NK-92 (cell line): ENCODE results near the gene PFN3.
"Not testable (repeated sequence)": the region's sequence is repeated elsewhere in the genome, so short reads cannot be mapped to it uniquely, and the experiment has no call there.

Source experiments
- DNase-seq: peaks from one replicate; lab custom pipeline; 2025; ENCODE audit not compliant: unreplicated experiment; lab: John Stamatoyannopoulos, UW

PFN3 gene

DNA sequence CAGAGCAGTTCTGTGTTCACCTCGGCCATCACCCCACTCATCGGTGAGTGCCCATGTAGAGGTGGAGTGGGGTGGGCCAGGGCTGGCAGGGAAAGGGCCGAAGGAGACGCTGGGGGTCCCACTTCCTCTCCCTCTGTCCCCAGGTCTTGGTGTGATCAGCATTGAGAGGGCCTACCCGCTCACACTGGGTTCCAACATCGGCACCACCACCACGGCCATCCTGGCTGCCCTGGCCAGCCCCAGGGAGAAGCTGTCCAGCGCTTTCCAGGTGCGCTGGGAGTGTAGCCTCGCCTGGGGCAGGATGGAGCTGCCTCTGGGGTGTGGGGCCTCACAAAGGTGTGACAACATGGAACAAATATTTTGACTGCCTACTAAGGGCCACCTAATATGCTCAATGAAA lies 3.7 kb downstream of the PFN3 start:
- no peak for DNase-seq

DNA sequence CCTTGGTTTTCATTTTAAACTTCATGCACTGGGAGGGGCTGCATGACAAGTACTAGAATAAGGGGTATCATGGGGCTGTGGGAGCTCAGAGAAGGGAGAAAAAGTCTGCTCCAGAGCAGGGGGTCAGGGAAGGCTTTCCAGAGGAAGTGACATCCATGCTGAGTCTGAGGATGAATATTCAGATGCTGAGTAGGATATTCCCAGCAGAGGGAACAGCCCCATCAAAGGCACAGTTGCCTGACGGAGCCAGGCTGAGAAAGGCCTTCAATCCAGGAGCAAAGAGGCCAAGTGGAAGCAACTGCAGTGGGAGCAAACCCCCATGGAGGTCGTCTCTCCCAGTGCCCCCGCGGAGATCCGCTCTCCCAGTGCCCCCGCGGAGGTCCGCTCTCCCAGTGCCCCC lies 4.4 kb downstream of the PFN3 start:
- DNase-seq: no peak

DNA sequence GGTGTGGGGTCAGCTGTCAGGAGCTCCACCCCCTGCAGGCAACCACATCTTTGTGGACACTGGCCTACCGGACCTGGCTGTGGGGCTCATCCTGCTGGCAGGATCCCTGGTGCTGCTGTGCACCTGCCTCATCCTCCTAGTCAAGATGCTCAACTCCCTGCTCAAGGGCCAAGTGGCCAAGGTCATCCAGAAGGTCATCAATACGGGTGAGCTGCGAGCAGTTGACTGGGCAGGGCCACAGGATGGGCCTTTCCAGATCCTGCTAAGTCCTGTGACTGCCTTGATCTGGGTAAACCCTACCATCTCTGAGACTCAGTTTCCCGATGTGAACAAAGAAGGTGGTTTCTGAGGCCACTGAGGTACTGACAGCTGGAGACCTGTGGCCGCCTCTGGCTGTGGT lies 6.5 kb downstream of the PFN3 start:
- no peak for DNase-seq

DNA sequence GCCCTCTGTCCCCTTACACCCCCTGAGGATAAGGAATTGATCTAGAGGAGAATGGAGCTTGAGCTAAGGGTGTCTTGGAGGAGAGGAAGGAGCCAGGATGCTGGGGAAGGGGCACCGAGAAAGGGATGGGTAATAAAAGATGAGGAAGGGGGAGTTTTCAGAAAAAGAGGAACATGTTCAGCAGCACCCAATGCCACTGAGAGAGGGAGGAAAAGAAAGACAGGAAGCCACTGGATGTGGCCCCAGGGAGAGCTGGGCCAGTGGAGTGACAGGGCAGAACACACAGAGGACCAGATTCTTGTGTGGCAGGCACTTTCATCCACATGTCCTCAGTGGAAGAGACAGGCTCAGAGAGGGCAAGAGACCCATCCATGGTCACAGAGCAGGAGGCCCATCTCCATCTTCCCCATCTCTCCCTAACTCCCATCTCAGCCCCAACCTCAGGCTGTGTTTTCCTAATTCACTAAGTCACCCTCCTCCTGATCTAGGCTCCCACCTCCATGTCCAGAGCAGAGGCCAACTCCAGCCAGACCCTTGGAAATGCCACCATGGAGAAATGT lies 7.2 kb downstream of the PFN3 start:
- no peak for DNase-seq

DNA sequence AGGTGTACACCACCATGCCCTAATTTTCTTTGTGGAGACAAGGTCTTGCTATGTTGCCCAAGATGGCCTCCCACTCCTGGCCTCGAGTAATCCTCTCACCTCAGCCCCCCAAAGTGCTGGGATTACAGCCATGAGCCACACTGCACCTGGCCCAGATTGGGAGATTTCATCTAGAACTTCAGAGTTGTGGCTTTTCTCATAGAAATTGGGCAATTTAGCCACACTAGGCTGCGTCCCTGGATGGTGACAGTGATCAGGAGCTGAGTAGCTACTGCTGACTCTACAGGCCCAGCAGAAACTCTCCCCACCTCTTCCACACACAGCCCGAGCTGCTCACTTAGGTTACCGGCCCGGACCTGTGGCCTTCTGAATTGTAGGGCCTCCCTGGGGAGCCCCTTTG lies 7.7 kb downstream of the PFN3 start:
- no peak for DNase-seq

DNA sequence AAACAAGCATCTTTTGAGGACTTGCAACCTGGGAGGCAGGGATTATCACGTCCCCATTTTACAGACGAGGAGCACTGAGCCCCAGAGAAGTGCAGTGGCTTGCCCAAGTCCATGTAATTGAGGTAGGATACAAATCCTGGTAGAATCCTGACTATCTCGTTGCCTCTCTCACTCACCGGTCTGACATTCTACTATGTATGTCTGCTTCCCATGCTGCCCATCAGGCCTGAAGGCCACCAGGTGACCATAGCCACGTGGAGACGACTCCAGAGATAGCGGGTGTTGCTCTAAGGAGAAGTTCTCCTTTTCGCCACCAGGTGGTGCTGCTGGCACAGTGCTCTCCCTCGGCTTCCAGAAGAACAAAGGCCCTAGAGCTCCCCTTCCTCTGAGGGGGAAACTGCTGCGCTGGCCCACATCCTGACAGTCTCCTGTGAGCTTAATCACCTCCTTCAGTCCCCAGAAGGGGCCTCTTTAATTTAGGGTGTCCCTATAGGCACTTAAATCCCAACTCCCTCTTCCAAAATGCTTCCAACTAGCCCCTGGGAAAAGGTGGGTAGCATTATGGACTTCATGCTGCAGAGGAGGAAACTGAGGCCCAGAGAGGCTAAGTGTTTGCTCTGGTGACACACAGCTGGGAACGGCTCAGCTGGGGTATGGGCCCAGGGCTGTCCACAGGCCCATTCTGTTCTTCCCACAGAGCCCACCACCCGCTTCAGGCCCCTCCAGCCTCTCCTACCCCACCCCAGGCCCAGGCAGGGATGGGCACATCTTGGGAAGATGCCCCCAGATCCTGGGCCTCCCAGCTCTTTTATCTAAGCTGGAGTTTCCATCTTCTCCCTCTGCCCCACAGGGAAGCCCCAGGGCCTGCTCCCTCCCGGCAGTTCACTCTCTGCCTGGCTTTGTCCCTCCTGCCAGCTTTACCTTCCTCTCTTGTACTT lies 9.8 kb downstream of the PFN3 start:
- DNase-seq: no peak

DNA sequence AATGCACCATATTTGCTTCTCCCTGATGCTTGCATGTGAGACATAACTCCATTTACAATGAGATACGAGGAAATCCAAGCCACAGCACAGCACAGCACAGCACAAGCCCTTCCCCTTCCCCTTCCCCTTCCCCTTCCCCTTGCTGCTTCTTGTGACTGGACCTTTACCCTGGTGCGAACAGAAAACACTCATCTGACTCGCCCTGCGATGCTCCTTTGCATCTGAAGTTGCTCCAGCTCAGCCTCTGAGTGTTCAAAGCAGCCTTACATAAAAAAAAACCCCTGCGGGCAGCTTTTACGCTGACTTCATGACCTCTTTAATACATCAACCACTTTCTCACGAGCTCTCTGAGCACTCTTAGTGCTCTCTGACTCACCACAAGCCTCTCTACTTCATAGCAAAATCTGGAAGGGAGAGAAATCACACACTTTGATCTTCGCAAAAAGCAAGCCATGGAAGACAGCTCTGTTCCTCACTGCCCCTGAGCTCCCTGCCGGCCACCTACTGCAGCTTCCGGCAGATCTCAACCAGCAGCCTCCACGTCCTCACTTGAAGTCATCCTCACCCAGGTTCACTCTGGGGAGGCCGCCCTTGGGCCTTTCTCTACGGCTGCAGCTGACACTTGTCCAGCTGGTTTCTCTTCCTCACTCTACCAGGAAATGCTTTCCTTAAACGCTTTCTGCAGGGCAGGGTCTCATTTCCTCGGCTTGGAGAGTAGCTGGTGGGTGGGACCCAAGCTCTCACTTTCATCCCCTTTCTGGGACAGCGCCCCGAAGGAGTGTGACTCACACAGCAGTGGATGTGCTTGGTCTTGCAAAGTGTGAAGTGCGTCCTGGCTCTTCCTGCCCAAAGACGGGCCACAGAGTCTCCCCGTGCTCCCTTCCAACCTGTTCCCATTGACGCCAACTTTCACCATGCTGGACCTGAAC lies 11.0 kb downstream of the PFN3 start:
- DNase-seq: no peak

DNA sequence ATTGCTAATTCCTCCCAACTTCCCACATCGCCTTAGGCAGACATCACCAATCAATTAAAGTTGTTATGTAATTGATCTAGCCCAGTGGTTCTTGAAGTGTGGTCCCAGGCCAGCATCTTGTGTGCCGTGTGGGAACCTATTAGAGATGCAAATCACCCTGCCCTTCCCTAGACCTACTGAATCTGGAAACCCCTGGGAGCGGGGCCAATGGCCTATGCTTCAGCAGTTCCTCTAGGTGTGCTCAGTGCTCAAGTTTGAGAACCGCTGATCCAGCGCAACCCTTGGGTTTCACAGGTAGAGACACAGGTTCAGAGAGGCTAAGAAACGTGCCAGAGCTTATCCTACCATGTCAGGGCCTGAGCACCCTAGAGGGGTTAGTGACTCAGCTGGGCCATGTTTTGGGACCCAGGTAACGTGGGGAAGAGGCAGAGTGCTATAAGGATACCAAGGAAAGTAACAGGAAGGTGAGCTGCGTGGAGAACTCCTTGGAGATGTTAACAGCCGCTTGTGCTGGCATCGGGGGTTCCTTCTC lies 11.9 kb downstream of the PFN3 start:
- DNase-seq: no peak

DNA sequence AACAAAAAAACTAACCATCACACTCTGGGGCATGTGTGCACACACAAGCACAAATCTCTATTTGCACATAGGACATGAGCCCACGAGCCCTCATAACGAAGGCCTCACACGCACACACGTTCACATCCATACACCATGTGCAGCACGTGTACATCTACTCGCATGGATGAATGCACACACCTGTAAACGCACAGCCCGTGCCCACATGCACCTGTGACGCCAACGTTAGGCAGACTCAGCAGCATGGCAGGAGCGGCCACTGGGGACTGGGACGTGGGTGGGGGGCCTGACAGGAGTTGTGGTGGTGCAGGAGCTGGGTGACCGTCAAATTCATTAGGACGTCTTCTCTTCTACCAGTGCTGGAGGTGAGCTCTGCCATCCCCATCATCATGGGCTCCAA lies 13.1 kb downstream of the PFN3 start:
- no peak for DNase-seq

DNA sequence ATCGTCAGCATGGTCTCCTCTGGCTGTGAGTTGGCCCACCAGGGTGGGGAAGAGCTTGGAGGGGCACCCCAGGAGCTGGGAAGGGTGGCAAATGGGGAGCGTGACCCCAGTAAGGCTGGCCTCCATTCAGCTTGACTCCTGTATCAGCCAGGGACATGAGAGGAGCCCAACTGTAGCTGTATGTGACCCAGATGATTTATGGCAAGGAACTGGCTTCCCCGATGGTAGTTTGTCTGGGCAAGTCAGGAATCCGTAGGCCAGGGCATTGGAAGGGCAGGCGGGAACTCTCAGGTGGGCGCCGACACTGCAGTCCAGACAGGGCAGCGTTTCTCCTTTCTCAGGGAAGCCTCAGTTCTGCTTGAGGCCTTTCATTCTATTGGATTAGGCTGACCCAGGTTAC lies 13.9 kb downstream of the PFN3 start:
- no peak for DNase-seq

DNA sequence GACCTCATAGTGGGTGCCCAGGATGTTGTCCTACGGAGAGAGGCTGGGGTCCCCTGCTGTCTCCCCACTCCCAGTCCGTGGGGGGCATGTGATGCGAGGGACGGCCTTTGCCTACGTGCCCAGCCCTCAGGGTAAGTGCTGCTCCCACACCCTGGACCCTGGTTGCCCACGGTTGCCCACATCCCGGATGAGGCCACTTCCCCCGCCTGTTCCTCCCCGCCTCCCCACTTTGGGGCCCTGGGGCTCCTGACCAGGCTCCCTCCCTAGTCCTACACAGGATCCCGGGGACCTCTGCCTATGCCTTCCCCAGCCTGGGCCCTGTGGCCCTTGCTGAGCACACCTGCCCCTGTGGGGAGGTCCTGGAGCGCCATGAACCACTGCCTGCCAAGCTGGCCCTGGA lies 14.7 kb downstream of the PFN3 start:
- DNase-seq: no peak

DNA sequence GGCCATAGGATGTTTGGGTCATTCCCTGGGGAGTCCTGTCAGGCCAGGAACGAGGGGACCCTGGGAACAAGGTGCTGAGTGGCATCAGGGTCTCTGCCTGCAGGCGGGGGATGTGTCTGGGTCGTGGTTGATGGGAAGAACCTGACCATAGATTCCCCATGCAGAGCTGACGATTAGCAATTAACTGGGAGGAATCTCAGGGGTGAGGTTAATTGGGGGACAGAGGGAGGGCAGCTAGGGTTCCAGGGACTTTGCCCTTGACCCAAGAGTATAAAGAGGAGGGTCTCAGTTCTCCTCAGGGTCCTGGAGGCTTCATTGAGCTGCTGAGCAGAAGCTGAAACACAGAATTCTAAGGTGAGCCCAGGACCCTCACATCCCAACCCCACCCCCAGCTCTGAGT lies 16.3 kb downstream of the PFN3 start, which contains the start of gene SLC34A1:
Gene SLC34A1 (plus strand): TSS at position 301 of the 400 bp plus-strand sequence. CDS start 1,308 bp downstream, outside the sequence.
- no peak for DNase-seq

DNA sequence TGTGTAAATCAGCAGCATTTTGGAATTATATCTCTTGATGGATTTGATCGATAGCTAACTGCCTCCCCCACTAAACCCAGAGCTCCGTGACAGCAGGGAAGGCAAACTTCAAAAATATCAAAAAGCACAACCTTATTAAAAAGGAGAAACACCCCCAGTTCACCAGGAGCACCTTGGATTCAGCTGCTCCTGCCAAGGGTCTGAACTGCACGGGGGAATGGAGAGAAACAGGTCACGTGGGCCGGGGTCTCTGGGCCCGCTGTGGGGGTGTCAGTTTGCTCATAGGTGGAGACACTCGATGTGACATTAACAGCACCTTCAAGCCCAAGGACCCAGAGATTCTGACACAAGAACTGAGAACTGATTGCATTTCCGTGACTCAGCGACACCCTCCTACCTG lies 17.3 kb downstream of the PFN3 start:
- DNase-seq: no peak

DNA sequence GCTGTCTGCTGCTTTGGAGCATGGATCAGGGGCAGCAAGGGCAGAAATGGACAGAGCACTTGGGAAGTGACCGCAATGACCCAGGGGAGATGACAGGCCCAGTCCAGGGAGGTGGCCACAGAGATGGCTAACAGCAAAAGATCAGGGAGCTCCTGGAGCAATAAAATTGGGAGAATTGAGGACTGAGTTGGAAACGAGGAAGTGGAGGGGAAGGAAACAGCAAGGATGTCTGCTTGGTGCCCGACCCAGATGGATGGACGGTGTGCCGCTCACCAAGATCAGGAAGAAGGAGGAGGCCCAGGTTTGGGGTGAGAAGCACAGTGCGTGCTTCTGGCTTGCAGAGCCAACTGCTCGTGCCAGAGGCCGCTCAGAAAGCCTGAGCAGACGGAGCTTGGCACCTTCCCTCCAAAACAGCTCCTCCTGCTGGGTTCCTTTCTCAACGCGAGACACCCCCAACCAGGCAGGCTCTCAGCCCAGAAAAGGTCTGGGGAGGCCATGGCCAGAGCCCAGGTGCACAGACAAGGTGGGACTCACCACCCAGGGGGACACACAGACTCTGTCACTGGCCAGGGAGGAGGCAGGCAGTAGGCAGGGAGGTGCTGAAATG lies 17.9 kb downstream of the PFN3 start:
- no peak for DNase-seq

DNA sequence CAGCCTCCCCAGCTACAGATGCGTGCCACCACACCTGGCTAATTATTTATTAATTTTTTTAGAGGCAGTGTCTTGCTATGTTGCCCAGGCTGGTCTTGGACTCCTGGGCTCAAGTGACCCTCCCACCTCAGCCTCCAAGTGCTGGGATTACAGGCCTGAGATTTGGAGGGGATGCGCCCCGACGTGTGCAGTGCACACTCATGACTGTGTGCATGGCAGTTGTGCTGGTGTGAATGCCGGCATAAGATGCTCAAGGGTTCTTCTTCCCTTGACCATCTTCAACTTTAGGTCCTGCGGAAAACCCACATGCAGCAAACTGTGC lies 19.7 kb downstream of the PFN3 start:
- DNase-seq: no peak

DNA sequence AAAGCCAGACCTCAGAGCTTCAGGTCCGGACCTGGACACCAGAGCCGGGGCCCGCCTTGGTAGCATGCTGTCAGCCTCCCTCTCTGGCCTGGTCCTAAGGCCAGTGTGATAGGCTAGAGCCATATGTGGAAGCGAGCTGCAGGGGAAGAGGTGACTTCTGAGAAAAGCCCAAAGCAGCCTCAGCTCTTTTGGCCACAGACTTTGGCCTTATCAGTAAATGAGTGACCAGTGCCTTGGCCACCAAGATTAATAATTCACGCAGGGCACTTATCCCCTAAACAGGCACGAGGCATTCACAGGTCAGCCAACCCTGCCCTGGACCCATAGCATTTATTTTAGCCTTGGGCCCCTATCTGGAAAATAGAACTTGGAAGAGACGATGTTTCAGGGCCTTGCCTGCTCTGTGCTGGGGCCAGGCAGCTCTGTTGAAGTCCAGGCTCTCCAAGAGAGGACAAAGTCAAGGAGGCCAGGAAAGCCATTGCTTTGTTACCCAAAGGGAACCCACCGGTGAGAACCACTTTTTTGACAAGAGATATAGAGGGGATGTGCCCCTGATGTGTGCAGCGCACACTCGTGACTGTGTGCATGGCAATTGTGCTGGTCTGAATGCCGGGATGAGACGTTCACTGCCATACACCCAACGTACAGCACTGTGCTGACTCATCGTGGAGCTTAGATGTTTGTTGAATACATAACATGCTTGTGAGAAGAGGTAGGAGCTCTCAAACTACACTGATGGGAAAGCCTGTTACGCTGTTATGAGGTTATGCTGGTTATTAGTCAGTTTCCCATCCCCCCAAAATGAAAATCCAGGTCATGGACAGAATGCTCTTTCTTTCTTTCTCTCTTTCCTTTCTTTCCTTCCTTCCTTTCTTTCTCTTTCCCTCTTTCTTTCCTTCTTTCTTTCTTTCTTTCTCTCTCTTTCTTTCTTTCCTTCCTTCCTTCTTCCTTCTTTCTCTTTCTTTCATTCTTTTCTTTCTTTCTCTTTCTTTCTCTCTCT lies 21.3 kb downstream of the PFN3 start:
- no peak for DNase-seq

DNA sequence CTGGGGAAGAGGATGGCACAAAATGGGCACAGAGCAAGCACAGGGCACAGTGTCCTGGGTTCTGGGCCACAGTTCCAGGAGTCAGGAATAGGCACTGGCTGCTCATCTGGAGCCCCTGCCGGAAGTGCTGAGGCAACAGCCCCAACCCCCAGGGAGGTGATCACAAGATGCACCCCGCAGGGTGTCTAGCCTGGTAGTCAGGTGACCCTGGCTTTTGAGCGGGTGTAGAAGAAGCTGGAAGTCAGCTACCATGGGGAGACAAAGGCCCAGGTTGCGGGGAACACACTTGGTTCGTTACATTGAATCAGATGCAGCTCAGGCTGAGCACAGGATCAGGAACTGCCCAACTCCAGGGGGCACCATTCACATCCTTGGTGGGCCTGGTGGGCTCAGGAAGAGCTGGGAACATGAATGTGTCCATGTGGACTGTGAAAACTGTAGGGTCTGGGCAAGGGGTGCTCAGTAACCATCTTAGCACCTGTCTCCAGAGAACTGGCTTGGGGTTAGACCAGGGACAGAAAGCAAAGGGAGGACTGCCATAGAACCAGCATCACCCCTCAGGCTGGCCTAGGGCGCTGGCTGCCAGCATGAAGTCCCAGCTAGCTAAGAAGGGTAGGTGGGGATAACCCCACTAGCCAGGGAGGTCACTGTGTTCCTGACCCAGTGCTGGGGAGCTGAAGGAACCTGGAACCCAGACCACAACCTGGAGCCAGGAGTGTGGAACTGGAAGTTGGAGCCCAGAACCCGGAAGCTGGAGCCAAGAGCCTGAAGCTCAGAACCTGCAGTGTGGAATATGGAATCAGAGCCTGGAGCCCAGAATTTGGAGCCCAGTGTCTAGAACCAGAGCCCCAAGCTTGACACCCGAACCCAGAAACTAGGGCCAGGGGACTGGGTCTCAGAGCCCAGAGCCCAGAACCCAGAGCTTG lies 22.3 kb downstream of the PFN3 start:
- no peak for DNase-seq

DNA sequence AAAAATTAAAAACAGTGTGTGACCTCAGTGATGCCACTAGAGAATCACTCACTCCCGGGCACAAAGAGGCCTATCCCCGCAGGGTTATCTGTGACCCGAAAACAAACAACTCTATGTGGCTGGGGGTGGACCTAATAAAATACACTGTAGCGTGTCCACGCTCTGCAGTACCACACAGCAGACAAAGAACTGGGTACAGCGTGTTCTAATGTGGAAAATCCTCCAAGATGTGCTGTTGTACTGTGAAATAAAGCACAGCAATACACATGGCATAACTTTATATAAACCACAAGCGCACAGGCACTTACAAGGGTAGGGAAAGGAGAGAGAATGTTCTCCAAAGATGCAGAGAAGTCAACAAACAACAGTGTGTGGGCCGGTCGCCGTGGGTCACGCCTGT lies 24.4 kb downstream of the PFN3 start:
- DNase-seq: no peak

DNA sequence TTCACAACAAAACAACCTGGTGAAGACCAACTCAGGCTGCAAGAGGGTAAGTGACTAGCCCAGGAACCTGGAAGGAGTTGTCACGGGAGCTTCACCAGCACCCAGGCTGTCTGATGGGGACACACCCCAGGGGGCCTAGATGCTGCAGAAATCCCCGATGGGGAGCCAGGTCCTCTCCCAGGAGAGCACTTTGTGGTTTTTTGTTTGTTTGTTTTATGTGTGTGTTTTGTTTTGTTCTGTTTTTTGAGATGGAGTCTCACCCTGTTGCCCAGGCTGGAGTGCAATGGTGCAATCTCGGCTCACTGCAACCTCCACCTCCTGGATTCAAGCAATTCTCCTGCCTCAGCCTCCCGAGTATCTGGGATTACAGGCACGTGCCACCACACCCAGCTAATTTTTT lies 24.9 kb downstream of the PFN3 start:
- DNase-seq: not testable (repeated sequence)
